HL-60 (cell line): ENCODE measurements around the gene CCSER1.

ENCODE experiments used
- POLR2AphosphoS5 ChIP-seq: IDR thresholded peaks from 2 replicates; pipeline ENCODE4 v1.6.1; 2012; ENCODE audit warnings: low read depth
- SPI1 ChIP-seq: IDR thresholded peaks from 2 replicates; pipeline ENCODE4 v1.6.1; 2012; ENCODE audit warnings: low read depth, mild to moderate bottlenecking, borderline replicate concordance
- TF ChIP-seq, protein P1 (sequence below): IDR thresholded peaks from one replicate; pipeline ENCODE4 v1.5.1; 2011; ENCODE audit warnings: low read length, control low read depth, inconsistent platforms; ENCODE audit not compliant: insufficient read depth

DNA sequence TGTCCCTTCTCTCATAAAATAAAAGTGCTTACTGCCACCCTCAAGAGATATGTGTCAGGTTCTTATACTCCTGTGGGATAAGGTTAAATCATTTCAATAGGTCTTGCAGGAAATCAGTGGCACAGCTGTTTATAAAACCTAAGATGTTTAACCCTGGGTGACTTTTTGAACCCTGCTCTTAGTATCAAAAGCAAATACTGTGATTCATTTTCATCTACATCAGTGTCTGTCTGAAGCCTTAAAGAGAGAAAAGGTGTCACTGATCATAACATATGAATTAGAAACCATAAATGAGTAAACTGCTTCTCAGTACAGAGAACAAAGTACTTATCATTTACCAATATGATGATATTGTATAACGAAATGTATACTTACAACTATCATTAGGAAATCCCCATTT lies 59.0 kb downstream of the CCSER1 start:
- TF ChIP-seq, protein P1, sequence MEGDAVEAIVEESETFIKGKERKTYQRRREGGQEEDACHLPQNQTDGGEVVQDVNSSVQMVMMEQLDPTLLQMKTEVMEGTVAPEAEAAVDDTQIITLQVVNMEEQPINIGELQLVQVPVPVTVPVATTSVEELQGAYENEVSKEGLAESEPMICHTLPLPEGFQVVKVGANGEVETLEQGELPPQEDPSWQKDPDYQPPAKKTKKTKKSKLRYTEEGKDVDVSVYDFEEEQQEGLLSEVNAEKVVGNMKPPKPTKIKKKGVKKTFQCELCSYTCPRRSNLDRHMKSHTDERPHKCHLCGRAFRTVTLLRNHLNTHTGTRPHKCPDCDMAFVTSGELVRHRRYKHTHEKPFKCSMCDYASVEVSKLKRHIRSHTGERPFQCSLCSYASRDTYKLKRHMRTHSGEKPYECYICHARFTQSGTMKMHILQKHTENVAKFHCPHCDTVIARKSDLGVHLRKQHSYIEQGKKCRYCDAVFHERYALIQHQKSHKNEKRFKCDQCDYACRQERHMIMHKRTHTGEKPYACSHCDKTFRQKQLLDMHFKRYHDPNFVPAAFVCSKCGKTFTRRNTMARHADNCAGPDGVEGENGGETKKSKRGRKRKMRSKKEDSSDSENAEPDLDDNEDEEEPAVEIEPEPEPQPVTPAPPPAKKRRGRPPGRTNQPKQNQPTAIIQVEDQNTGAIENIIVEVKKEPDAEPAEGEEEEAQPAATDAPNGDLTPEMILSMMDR, result no peak
- no peak for TF ChIP-seq POLR2AphosphoS5
- no peak for TF ChIP-seq SPI1
